K562 (cell line): Measurements from ENCODE around the gene SMIM12. TPM values are rescaled to one million over a fixed set of nuclear protein-coding genes. Genes with fewer than 3 reads are reported as not detected.

Experiments
- CHD2 ChIP-seq: IDR thresholded peaks from 2 replicates; pipeline ENCODE4 v1.6.1; 2011; ENCODE audit warnings: low read depth, low read length
- CREM ChIP-seq: IDR thresholded peaks from 2 replicates; pipeline ENCODE4 v1.6.1; 2014; ENCODE audit warnings: antibody characterized with exemption, low read depth
- DACH1 ChIP-seq: fragments of 450-650 bp; IDR thresholded peaks from 2 replicates; pipeline ENCODE4 v1.6.1; 2018; ENCODE audit not compliant: partially characterized antibody
- EWSR1 ChIP-seq: fragments of 450-650 bp; IDR thresholded peaks from 2 replicates; pipeline ENCODE4 v1.6.1; 2018; ENCODE audit warnings: borderline replicate concordance, mild to moderate bottlenecking, low read depth, moderate library complexity; ENCODE audit not compliant: partially characterized antibody
- FOXA1 ChIP-seq: fragments of 450-650 bp; IDR thresholded peaks from 2 replicates; pipeline ENCODE4 v1.6.1; 2016; ENCODE audit warnings: mild to moderate bottlenecking, borderline replicate concordance
- IRF2 ChIP-seq: sonication (generic); formaldehyde crosslinking; IDR thresholded peaks from 2 replicates; pipeline ENCODE4 v1.8.1; 2022; ENCODE audit warnings: mild to moderate bottlenecking, missing genetic modification reagents
- PRPF4 ChIP-seq: fragments of 200-400 bp; formaldehyde crosslinking; IDR thresholded peaks from one replicate; pipeline ENCODE4 v1.6.1; 2017; ENCODE audit warnings: low read length, low read depth, mild to moderate bottlenecking; ENCODE audit not compliant: insufficient read depth, poor library complexity, severe bottlenecking
- PTBP1 ChIP-seq: fragments of 200-400 bp; formaldehyde crosslinking; IDR thresholded peaks from 2 replicates; pipeline ENCODE4 v1.6.1; 2017; ENCODE audit warnings: low read depth, low read length
- RFX7 ChIP-seq: fragments of 250-450 bp; sonication (Bioruptor Pico); IDR thresholded peaks from 2 replicates; pipeline ENCODE4 v1.5.1; 2021; ENCODE audit warnings: mild to moderate bottlenecking
- RHOXF2B ChIP-seq: fragments of 250-450 bp; sonication (Bioruptor Pico); conservative IDR thresholded peaks from 2 replicates; pipeline ENCODE4 v1.5.1; 2021
- SMC3 ChIP-seq: conservative IDR thresholded peaks from 2 replicates; pipeline ENCODE4 v1.6.1; 2011; ENCODE audit warnings: low read depth, low read length, improper control_type of control experiment; ENCODE audit not compliant: insufficient read depth
- ZHX1 ChIP-seq: fragments of 150-350 bp; conservative IDR thresholded peaks from 2 replicates; pipeline ENCODE4 v1.6.1; 2014; ENCODE audit warnings: low read length
- ZMIZ1 ChIP-seq, 2 experiments: fragments of 150-350 bp in 1 of 2; IDR thresholded peaks; 2 replicates each; pipeline ENCODE4 v1.6.1; 2012 to 2016; ENCODE audit warnings: low read depth in 2 of 2, low read length in 2 of 2, mild to moderate bottlenecking in 1 of 2, moderate library complexity in 1 of 2
- ZNF134 ChIP-seq: fragments of 250-450 bp; sonication (Bioruptor Pico); conservative IDR thresholded peaks from 2 replicates; pipeline ENCODE4 v1.4.0; 2020
- ZNF253 ChIP-seq: fragments of 250-450 bp; sonication (Bioruptor Pico); conservative IDR thresholded peaks from 2 replicates; pipeline ENCODE4 v1.6.1; 2021; ENCODE audit warnings: mild to moderate bottlenecking
- ZNF644 ChIP-seq: fragments of 200-800 bp; sonication (Bioruptor generic); IDR thresholded peaks from 2 replicates; pipeline ENCODE4 v1.6.1; 2016; ENCODE audit warnings: low read depth, missing genetic modification characterization, missing compliant biosample characterization
- ZNF668 ChIP-seq: fragments of 250-450 bp; sonication (Bioruptor Pico); IDR thresholded peaks from 2 replicates; pipeline ENCODE4 v1.8.0; 2022; ENCODE audit warnings: mild to moderate bottlenecking, inconsistent platforms
- ZNF699 ChIP-seq: fragments of 250-450 bp; sonication (Bioruptor Pico); IDR thresholded peaks from 2 replicates; pipeline ENCODE4 v1.8.0; 2021; ENCODE audit warnings: mild to moderate bottlenecking, moderate library complexity; ENCODE audit not compliant: insufficient replicate concordance
- polyA plus RNA-seq, 8 experiments: library from polyadenylated mRNA; depleted of rRNA in 4 of 8; stranded (reverse) in 5 of 8; unstranded in 3 of 8; fragments of >200 nt; fragmentation: Nextera tagmentation in 2 of 8; fragmentation: Illumina TruSeq in 1 of 8; extraction: Ambion mirVana in 2 of 8; extraction: Trizol in 1 of 8; gene quantifications; 2 replicates each; pipeline versions ENCODE4 v1.2.1 to v1.2.3, GENCODE V29; 2011 to 2014; ENCODE audit warnings: inconsistent platforms in 1 of 8, missing spikeins in 1 of 8
- total RNA-seq, 7 experiments: library from RNA; depleted of rRNA in 6 of 7; stranded (reverse); fragments of >200 nt in 6 of 7; fragmentation: Illumina TruSeq in 2 of 7; extraction: Trizol in 2 of 7; gene quantifications; 2 replicates each; pipeline versions ENCODE4 v1.2.1 to v1.2.3, GENCODE V29; 2011 to 2021; ENCODE audit warnings: low replicate concordance in 1 of 7

The SMIM12 gene
- total and polyA plus RNA-seq, 9 of the 15 experiments (the other 6 are each of a cell fraction or from before 2014, with no cell fraction given), result 51.7 to 112 (median 63.9) TPM

- TF ChIP-seq ZHX1, result 0 out of 2 replicates have a peak, but pooled peaks have one; percentile 83
- TF ChIP-seq ZNF668 (CRISPR knock-in tag), result no peak
- no peak for TF ChIP-seq ZNF699
- peak; percentile 62; the same call in 1 of the 2 replicates for TF ChIP-seq IRF2
- TF ChIP-seq FOXA1, result no peak
- peak; percentile 20 for TF ChIP-seq DACH1
- TF ChIP-seq RHOXF2B, result peak; percentile 76; the same call in 1 of the 2 replicates
- TF ChIP-seq PRPF4, result no peak
- peak; percentile 81 for TF ChIP-seq CREM
- no peak; the same call in 1 of the 2 replicates for TF ChIP-seq ZNF644
- peak; percentile 54; the same call in 1 of the 2 replicates for TF ChIP-seq SMC3
- TF ChIP-seq CHD2, result no peak
- peak; percentile 63; the same call in 1 of the 2 replicates for TF ChIP-seq RFX7 (CRISPR knock-in tag)
- no peak for TF ChIP-seq EWSR1
- no peak for TF ChIP-seq ZNF253 (CRISPR knock-in tag)
- TF ChIP-seq PTBP1, result 0 out of 2 replicates have a peak, but pooled peaks have one; percentile 69
- TF ChIP-seq ZNF134, result no peak
- TF ChIP-seq ZMIZ1 (IDR thresholded peaks at IDR 0.05; ENCODE audit: low read depth in 2 of 2, low read length in 2 of 2), result 0 out of 4 replicates have a peak, but pooled peaks of 1 of the 2 experiments have one; percentile 25
Observed at GRCh38 chr1:34859446-34860200, at the start of gene SMIM12 (continued).
